Memory B cell (primary cell): ENCODE measurements around the gene TOB2.
"Not testable (repeated sequence)": the region's sequence is repeated elsewhere in the genome, so short reads cannot be mapped to it uniquely, and the experiment has no call there.

Experiments used
- ATAC-seq: fragments of 150-1000 bp; cut with Tn5 transposase; 2 replicates; pipeline ENCODE4 v1.10.0; 2021; ENCODE audit warnings: low read depth, mild to moderate bottlenecking, moderate library complexity
- DNase-seq, 2 donors: peaks; one replicate each; pipeline ENCODE4 v3.0.0; 2022; ENCODE audit warnings: low spot score in 2 of 2
- H3K27ac Mint-ChIP-seq: one replicate; pipeline ENCODE4 v1.8.0; 2022; ENCODE audit warnings: mild to moderate bottlenecking, moderate library complexity, mixed read lengths
- H3K27me3 Mint-ChIP-seq: one replicate; pipeline ENCODE4 v1.8.0; 2022; ENCODE audit warnings: mixed read lengths
- H3K36me3 Mint-ChIP-seq: one replicate; pipeline ENCODE4 v1.8.0; 2022; ENCODE audit warnings: mild to moderate bottlenecking, mixed read lengths
- H3K4me1 Mint-ChIP-seq: one replicate; pipeline ENCODE4 v1.8.0; 2022; ENCODE audit warnings: mixed read lengths
- H3K4me3 Mint-ChIP-seq: one replicate; pipeline ENCODE4 v1.8.0; 2022; ENCODE audit warnings: mild to moderate bottlenecking, moderate library complexity, mixed read lengths
- H3K9me3 Mint-ChIP-seq: one replicate; pipeline ENCODE4 v1.8.0; 2022; ENCODE audit warnings: mixed read lengths

TOB2 gene

GRCh38 chr22:41478473-41478872 is 31.9 kb upstream of the TOB2 start:
- ATAC-seq, result peak; percentile 72
- peaks cover 59% of the 10 kb centered on the region for H3K4me1 Mint-ChIP-seq

GRCh38 chr22:41474872-41475451 is 28.4 kb upstream of the TOB2 start:
- ATAC-seq (no peak), DNase-seq (no peak)
- Mint-ChIP-seq H3K9me3 (no peaks in the 10 kb centered on the region), H3K27me3 (no peaks in the 10 kb centered on the region), H3K4me1 (peaks cover 47% of the 10 kb centered on the region), H3K4me3 (peak overlapping the region; percentile 41), H3K36me3 (peaks cover 13% of the 10 kb centered on the region), H3K27ac (peak overlapping the region; percentile 78)

More at GRCh38 chr22:41478473-41478872, 31.9 kb upstream of the TOB2 start:
- Mint-ChIP-seq H3K9me3 (no peaks in the 10 kb centered on the region), H3K36me3 (peaks cover 6% of the 10 kb centered on the region), H3K4me3 (peak overlapping the region; percentile 75), H3K27me3 (no peaks in the 10 kb centered on the region), H3K27ac (peak overlapping the region; percentile 89)
- peak in 1 of 2 donors; percentile 30 for DNase-seq

GRCh38 chr22:41471568-41471967 is 25.0 kb upstream of the TOB2 start:
- Mint-ChIP-seq H3K27me3 (no peaks in the 10 kb centered on the region), H3K27ac (peak overlapping the region; percentile 99), H3K36me3 (peaks cover 20% of the 10 kb centered on the region), H3K4me1 (peaks cover 42% of the 10 kb centered on the region), H3K4me3 (no peak overlapping the region), H3K9me3 (no peaks in the 10 kb centered on the region)
- DNase-seq, result no peak
- no peak for ATAC-seq

- ATAC-seq, result no peak
- H3K36me3 Mint-ChIP-seq, result peaks cover 20% of the 10 kb centered on the region
- peaks cover 39% of the 10 kb centered on the region for H3K4me1 Mint-ChIP-seq
- no peaks in the 10 kb centered on the region for H3K27me3 Mint-ChIP-seq
- H3K27ac Mint-ChIP-seq, result peak overlapping the region; percentile 99
- peak overlapping the region; percentile 65 for H3K4me3 Mint-ChIP-seq
- no peaks in the 10 kb centered on the region for H3K9me3 Mint-ChIP-seq
- DNase-seq, result no peak
These were observed 24.3 kb upstream of the TOB2 start for GRCh38 chr22:41470886-41471285.

- DNase-seq, result no peak
- peaks cover 41% of the 10 kb centered on the region for H3K4me1 Mint-ChIP-seq
These were observed 22.7 kb upstream of the TOB2 start for GRCh38 chr22:41469218-41469851.

GRCh38 chr22:41468381-41469217 is 22.0 kb upstream of the TOB2 start, which contains the start of the genes ACO2 and PHF5A:
ACO2 (plus strand) TSS chr22:41469117; CDS start chr22:41469147, 30 bp downstream.
PHF5A (minus strand) TSS chr22:41468692; CDS start chr22:41468653, 39 bp downstream.
- Mint-ChIP-seq H3K4me3 (peak within 1 kb of the TSS; percentile 89), H3K9me3 (no peaks in the 10 kb centered on the region), H3K27me3 (no peaks in the 10 kb centered on the region), H3K27ac (peak within 1 kb of the TSS; percentile 99), H3K36me3 (peaks cover 26% of the 10 kb centered on the region), H3K4me1 (peaks cover 36% of the 10 kb centered on the region)
- DNase-seq, result peak; percentile 96 to 98
- ATAC-seq, result peak; percentile 87

More at GRCh38 chr22:41469218-41469851, 22.7 kb upstream of the TOB2 start:
- Mint-ChIP-seq H3K36me3 (peaks cover 25% of the 10 kb centered on the region), H3K27me3 (no peaks in the 10 kb centered on the region), H3K9me3 (no peaks in the 10 kb centered on the region), H3K27ac (peak overlapping the region; percentile 99), H3K4me3 (peak overlapping the region; percentile 89)
- ATAC-seq, result peak; percentile 22

- H3K27ac Mint-ChIP-seq, result no peak overlapping the region
- no peak overlapping the region for H3K4me3 Mint-ChIP-seq
- H3K27me3 Mint-ChIP-seq, result no peaks in the 10 kb centered on the region
- no peaks in the 10 kb centered on the region for H3K9me3 Mint-ChIP-seq
- DNase-seq (no peak), ATAC-seq (no peak)
- peaks cover 8% of the 10 kb centered on the region for H3K4me1 Mint-ChIP-seq
- H3K36me3 Mint-ChIP-seq, result peaks cover 22% of the 10 kb centered on the region
These were observed 15.3 kb upstream of the TOB2 start for GRCh38 chr22:41461901-41462300.

GRCh38 chr22:41460071-41460470 is 13.5 kb upstream of the TOB2 start:
- H3K9me3 Mint-ChIP-seq, H3K27ac Mint-ChIP-seq, DNase-seq, H3K4me3 Mint-ChIP-seq, ATAC-seq, H3K27me3 Mint-ChIP-seq, H3K4me1 Mint-ChIP-seq: not testable (repeated sequence)
- H3K36me3 Mint-ChIP-seq, result peaks cover 22% of the 10 kb centered on the region

GRCh38 chr22:41459431-41459830 is 12.8 kb upstream of the TOB2 start:
- Mint-ChIP-seq H3K27me3 (no peaks in the 10 kb centered on the region), H3K4me1 (peaks cover 5% of the 10 kb centered on the region), H3K27ac (no peak overlapping the region), H3K4me3 (no peak overlapping the region), H3K36me3 (peaks cover 19% of the 10 kb centered on the region), H3K9me3 (no peaks in the 10 kb centered on the region)
- ATAC-seq (no peak), DNase-seq (no peak)

GRCh38 chr22:41458161-41458728 is 11.6 kb upstream of the TOB2 start:
- DNase-seq (no peak), ATAC-seq (no peak)
- no peak overlapping the region for H3K4me3 Mint-ChIP-seq
- peaks cover 6% of the 10 kb centered on the region for H3K4me1 Mint-ChIP-seq
- peaks cover 13% of the 10 kb centered on the region for H3K36me3 Mint-ChIP-seq
- no peaks in the 10 kb centered on the region for H3K27me3 Mint-ChIP-seq
- no peaks in the 10 kb centered on the region for H3K9me3 Mint-ChIP-seq
- H3K27ac Mint-ChIP-seq, result peak overlapping the region; percentile 18

GRCh38 chr22:41448189-41448808 is 1.7 kb upstream of the TOB2 start:
- Mint-ChIP-seq H3K27ac (peak overlapping the region; percentile 100), H3K36me3 (peaks cover 4% of the 10 kb centered on the region), H3K4me1 (peaks cover 24% of the 10 kb centered on the region), H3K9me3 (no peaks in the 10 kb centered on the region), H3K4me3 (peak overlapping the region; percentile 90), H3K27me3 (no peaks in the 10 kb centered on the region)
- peak; percentile 62 for ATAC-seq
- peak; percentile 73 to 83 for DNase-seq

- DNase-seq, result peak in 1 of 2 donors; percentile 42
- ATAC-seq, result peak; percentile 4
- Mint-ChIP-seq H3K9me3 (no peaks in the 10 kb centered on the region), H3K27me3 (no peaks in the 10 kb centered on the region), H3K36me3 (peaks cover 3% of the 10 kb centered on the region), H3K27ac (peak overlapping the region; percentile 100), H3K4me3 (peak overlapping the region; percentile 90), H3K4me1 (peaks cover 24% of the 10 kb centered on the region)
These were observed 1.0 kb upstream of the TOB2 start for GRCh38 chr22:41447435-41448188.

- ATAC-seq (no peak), DNase-seq (no peak)
- Mint-ChIP-seq H3K27ac (peak overlapping the region; percentile 100), H3K9me3 (no peaks in the 10 kb centered on the region), H3K27me3 (no peaks in the 10 kb centered on the region), H3K36me3 (peaks cover 3% of the 10 kb centered on the region), H3K4me3 (peak overlapping the region; percentile 90), H3K4me1 (peaks cover 27% of the 10 kb centered on the region)
These were observed 522 bp downstream of the TOB2 start for GRCh38 chr22:41446057-41446501.
